ENCODE measurements around the gene BRMS1L.

BRMS1L gene

DNA sequence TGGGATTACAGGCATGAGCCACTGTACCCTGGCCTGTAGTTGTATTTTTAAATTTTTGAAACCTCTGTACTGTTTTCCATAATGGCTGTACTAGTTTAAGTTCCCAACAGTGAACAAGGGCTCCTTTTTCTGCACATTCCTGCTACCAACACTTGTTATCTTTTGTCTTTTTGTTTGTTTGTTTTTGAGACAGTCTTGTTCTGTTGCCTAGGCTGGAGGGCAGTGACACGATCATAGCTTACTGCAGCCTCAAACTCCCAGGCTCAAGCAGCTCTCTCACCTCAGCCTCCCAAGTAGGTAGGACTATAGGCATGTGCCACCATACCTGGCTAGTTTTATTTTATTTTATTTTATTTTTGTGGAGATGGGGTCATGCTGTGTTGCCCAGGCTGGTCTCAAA, 23.0 kb downstream of the BRMS1L start:
- no peak for TF ChIP-seq CTCF (IDR thresholded peaks at IDR 0.05; ENCODE audit: low read depth, low read length)
- DNase-seq (ENCODE audit: extremely low read depth, low read depth): no peak

DNA sequence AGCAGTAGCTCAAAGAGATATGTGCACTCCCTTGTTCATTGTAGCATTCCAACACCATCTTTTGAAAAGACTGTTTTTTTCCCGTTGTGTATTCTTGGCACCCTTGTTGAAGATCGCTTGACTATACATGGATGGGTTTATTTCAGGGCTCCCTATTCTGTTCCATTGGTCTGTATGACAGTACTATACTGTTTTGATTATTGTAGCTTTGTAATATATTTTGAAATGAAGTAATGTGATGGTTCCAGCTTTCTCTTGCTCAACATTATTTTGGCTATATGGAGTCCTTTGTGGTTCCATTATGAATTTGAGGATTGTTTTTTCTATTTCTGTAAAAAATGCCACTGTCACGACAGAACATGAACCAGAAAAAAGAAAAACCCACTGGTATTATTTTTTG, 25.7 kb downstream of the BRMS1L start:
- DNase-seq (ENCODE audit: extremely low read depth, low read depth): no peak
- no peak for TF ChIP-seq CTCF (IDR thresholded peaks at IDR 0.05; ENCODE audit: low read depth, low read length)

- no peak for DNase-seq (ENCODE audit: extremely low read depth, low read depth)
- TF ChIP-seq CTCF (IDR thresholded peaks at IDR 0.05; ENCODE audit: low read depth, low read length): no peak
Observed at GRCh38 chr14:35853225-35853624, 27.1 kb downstream of the BRMS1L start.

GRCh38 chr14:35854696-35855270, 28.6 kb downstream of the BRMS1L start:
- TF ChIP-seq CTCF (IDR thresholded peaks at IDR 0.05; ENCODE audit: low read depth, low read length): no peak
- no peak for DNase-seq (ENCODE audit: extremely low read depth, low read depth)

GRCh38 chr14:35855876-35856481, 29.8 kb downstream of the BRMS1L start:
- DNase-seq (ENCODE audit: extremely low read depth, low read depth): no peak
- no peak for TF ChIP-seq CTCF (IDR thresholded peaks at IDR 0.05; ENCODE audit: low read depth, low read length)

DNA sequence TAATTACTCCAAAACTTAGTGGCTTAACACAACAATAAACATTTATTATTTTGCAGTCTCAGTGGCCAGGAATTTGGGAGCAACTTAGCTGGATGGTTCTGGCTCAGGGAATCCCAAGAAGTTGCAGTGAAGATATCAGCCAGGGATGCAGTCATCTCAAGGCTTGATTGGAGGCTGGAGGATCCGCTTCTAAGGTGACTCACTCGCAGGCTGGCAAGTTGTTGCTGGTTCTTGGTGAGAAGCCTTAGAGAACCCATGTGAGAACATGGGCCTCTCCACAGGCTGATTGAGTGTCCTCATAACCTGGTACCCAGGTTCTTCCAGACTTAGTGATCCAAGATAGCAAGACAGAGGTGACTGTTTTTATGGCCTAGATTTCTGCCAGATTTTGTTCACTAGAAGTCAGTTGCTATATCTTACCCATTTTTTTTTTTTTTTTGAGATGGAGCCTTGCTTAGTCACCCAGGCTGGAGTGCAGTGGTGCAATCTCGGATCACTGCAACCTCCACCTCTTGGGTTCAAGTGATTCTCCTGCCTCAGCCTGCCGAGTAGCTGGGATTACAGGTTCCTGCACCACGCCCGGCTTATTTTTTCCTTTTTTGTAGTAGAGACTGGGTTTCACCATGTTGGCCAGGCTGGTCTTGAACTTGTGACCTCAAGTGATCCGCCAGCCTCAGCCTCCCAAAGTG, 32.5 kb downstream of the BRMS1L start:
- TF ChIP-seq CTCF (IDR thresholded peaks at IDR 0.05; ENCODE audit: low read depth, low read length): no peak
- no peak for DNase-seq (ENCODE audit: extremely low read depth, low read depth)

GRCh38 chr14:35861204-35861868, 35.2 kb downstream of the BRMS1L start:
- no peak for TF ChIP-seq CTCF (IDR thresholded peaks at IDR 0.05; ENCODE audit: low read depth, low read length)
- DNase-seq (ENCODE audit: extremely low read depth, low read depth): no peak

Measured in AG09319 (cell line).